GM12875 (cell line): ENCODE measurements around the gene SLC10A3.

ENCODE experiments used
- H3K4me3 ChIP-seq: one replicate; pipeline ENCODE4 v1.5.1; 2011; ENCODE audit warnings: low read depth, low read length, control low read depth
- TF ChIP-seq, protein P1 (sequence below): IDR thresholded peaks from 2 replicates; pipeline ENCODE4 v1.5.1; 2011; ENCODE audit warnings: low read depth, mild to moderate bottlenecking, control low read depth, inconsistent platforms, low read length, moderate library complexity, borderline replicate concordance; ENCODE audit not compliant: insufficient read depth

The SLC10A3 gene

DNA sequence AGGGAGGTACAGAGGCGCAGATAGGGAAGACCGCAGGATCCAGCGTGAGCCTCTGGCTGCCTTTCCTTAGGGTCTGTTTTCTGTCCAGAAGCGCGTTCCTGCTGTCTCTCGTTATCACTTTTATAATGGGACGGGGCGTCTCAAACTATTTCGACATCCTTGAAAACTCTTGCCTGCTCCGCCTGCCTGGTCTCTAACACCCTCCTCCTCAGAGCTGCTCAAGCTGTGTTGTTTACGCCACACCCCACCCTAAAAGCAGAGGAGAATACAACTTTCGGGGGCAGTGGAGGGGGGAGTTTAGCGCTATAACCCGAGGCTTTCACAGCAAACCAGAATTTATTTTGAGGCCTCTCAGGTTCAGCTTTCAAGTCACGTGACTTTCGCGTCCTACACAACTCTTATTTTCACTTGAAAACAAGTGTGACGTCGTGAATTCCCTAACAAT is 26.2 kb upstream of the SLC10A3 start:
- peak overlapping the region; percentile 63 for H3K4me3 ChIP-seq
- TF ChIP-seq, protein P1, sequence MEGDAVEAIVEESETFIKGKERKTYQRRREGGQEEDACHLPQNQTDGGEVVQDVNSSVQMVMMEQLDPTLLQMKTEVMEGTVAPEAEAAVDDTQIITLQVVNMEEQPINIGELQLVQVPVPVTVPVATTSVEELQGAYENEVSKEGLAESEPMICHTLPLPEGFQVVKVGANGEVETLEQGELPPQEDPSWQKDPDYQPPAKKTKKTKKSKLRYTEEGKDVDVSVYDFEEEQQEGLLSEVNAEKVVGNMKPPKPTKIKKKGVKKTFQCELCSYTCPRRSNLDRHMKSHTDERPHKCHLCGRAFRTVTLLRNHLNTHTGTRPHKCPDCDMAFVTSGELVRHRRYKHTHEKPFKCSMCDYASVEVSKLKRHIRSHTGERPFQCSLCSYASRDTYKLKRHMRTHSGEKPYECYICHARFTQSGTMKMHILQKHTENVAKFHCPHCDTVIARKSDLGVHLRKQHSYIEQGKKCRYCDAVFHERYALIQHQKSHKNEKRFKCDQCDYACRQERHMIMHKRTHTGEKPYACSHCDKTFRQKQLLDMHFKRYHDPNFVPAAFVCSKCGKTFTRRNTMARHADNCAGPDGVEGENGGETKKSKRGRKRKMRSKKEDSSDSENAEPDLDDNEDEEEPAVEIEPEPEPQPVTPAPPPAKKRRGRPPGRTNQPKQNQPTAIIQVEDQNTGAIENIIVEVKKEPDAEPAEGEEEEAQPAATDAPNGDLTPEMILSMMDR = no peak

DNA sequence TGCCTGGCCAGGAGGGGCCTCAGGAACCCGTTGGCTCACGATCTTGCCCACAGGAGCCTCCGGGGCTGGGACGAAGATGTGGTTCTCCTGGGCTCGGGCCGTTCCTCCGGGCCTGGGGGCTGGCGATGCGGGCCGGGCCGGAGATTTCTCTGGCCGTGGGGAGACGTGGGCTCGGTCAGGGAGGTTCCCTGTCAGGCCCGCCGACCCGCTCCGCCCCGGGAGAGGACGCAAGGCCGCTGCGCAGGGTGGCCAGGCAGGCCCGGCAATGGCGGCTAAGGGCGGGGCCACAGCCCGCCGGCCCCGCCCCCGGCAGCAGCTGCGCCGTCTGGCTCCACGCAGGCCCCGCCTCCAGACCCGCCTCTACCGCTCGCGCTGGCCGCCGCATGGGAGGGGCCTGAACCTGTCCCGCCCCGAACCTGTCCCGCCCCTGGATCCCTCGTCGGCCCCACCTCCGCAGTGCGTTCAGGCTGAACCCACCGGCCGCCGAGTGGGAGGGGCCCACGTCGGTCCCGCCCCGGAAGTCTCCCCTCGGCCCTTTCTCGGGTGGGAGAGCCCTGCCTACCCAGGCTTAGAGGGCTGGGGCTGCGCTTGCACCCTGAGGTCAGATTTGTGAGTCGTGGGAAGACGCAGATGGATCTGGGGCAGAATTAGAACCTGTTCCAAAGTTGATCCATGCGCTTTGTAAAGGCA is 25.7 kb upstream of the SLC10A3 start, which contains the start of gene FAM3A:
Gene FAM3A, minus strand, starts transcription at position 267 of the 690 bp plus-strand sequence. CDS start 460 bp downstream, outside the sequence.
- TF ChIP-seq, protein P1 = no peak
- peak within 1 kb of the TSS; percentile 68 for H3K4me3 ChIP-seq

DNA sequence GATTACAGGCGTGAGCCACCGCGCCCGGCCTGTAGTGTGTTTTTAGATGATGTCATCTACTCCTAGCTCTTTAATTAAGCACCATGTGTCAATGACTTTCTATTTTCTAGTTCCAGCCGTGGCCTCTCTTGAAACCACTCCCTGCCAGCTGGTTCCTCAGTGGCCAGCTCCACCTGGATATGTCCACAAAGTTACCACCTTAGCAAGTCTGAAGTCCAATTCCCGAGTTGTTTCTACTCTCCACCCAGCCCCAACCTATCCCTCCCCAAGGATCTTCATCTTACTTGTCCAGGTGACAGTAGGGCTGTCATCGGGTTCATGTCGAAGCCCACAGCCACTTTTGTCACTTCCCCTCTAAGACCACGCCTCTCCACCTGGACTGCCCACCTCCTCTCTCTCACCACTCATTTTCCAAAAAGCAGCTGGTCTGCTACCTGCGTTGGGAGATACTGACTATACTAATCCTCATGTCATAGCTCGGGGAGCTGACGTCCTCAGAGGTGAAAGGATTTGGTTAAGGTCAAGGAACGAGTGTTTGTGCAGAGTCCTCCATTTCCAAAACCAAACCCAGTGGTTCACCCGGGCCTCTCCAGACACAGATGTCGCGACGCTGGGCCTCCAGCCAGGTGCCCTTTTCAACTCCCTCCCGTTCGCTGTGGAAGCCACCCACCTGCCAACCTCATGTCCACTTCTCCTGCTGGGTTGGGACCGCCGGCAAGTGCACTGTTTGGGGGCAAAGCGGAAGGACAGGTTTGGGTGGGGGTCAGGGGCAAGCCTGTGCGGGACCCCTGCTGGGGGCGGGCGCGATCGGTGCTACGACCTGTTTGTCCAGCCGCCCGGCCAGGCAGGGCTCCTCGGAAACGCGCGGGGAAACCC is 24.9 kb upstream of the SLC10A3 start:
- TF ChIP-seq, protein P1 = no peak
- peak overlapping the region; percentile 68 for H3K4me3 ChIP-seq

DNA sequence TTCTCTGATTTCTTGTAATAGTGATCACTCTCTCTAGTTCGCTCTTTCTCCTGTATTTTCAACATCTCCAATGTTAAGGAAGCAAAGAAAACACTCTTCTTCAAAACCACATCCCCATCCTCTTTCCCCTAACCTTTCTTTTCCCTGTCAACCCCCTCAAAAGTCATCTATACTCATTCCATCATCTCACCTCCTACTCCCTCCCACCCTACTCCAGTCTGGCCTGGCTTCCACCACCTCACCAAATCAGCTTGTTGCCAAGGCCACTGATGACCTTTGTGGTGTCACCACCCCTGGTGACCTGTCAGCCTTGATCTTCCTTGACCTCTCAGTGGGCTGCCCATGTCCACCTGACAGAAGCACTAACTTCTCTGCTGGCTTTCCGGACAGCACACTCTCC is 23.3 kb upstream of the SLC10A3 start:
- TF ChIP-seq, protein P1 = no peak
- no peak overlapping the region for H3K4me3 ChIP-seq

DNA sequence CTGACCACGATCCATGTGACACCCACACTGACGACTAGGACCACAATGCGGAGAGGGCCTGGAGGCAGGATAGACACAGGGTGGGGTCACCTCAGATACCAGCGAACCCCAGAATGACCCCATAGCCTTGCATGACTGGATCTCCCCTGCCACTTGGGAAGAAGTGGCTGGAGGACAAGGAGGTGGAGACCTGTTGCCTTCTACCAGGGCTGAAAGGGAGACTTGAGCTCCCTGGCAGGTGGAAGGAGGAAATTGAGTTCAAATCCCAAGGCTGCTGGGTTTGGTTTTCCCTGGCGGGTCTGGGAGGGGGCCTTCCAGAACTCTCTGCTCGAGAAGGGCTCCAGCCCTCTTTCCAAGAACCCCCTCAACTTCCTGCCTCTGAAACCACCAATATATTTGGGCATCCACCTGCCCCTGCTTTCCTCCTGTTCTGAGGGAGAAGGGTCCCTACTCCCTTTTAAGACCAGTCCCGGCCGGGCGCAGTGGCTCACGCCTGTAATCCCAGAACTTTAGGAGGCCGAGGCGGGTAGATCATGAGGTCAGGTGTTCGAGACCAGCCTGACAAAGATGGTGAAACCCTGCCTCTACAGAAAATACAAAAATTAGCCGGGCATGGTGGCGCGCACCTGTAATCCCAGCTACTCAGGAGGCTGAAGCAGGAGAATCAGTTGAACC is 22.6 kb upstream of the SLC10A3 start:
- TF ChIP-seq, protein P1 = no peak

DNA sequence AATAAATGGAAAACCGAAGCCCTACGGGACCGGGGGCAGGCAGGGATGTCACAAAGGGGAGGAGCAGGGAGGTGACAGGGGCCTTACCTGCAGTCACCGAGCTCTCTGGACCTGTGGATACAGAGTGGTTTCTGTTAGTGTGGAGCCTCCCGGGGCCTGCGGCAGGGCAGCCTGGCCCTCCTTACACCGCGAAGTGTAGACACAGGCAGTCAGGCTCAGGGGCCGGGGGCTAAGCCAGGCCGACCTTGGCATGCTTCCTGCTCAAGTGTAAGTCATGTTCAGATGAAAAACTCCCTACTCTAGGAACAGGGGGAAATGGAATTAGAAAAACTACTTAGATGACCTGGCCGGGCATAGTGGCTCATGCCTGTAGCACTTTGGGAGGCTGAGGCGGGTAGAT is 21.3 kb upstream of the SLC10A3 start:
- H3K4me3 ChIP-seq = no peak overlapping the region
- TF ChIP-seq, protein P1 = no peak

More for the DNA sequence above, 22.6 kb upstream of the SLC10A3 start:
- H3K4me3 ChIP-seq = no peak overlapping the region
